NCI-H446 treated with DMSO at 0.1 percent for 48 hours (cell line): ENCODE data around the gene STK24.

Experiments
- DNase-seq: peaks from one replicate; lab custom pipeline; 2025; lab: John Stamatoyannopoulos, UW

The STK24 gene

DNA sequence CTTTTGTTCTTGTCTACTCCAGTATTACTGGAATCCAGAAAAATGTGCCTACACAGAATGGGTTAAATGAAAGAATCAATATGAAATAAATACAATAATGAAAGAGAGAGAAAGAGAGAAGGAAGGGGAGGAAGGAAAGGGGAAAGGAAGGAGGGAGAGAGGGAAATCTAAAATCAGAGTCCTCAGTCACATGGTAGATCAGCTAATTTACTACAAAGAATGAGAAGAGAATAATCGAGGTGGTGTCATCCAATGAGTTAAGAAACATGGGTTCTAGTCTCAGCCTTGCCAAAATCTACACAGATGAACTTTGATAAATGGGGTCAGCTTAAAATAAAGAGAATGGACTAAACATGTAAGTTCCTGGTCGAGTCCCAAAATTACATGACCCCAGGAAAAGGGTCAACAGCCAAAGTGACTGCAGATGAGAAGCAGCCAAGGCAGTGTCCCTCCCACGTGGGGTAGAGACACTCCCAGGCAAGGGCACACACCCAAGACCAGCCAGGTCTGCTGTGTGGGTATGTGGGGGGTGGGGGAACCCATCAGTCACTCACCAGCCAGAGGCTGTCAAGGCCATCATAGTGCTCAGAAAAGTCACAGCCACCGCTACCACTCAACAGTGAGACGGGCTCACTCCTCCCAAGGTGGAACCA is 103.6 kb downstream of the STK24 start:
- no peak for DNase-seq

DNA sequence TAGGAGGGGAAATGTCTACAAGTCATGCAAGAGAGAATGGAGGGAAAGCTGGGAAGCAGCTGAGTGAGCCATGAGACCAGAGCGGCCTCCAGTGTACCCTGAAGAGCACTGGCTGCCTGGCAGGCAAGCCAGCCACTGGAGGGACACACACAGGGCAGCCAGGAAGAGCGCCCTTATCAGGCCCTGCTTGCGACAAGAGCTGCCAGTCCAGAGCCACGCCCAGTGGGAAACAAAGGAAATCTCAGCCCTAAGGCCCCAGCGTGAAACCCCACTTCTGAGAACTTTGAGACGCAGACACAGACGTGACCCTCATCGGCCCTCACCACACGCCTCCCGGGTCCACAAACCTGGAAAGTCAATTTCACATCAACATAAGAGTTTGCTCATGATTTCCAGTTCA is 105.0 kb downstream of the STK24 start:
- no peak for DNase-seq

DNA sequence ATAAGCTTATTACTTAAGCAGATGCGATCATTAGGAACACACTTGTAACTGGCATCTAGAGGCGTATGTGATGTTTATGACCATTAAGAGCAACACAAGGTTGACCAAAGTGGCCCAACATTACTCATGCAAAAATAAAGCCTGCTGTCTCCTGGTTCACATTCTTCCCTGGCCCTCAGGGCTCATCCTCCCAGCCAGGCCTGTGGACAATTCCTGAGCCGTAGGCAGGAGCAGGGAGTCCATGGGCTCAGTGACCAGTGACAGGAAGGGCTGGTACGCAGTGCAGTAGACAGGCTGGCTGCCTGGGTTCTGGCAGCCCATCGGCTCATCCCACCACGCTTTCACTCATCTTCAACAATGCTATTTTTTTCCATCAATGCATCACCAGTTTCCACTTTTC is 106.0 kb downstream of the STK24 start:
- no peak for DNase-seq

DNA sequence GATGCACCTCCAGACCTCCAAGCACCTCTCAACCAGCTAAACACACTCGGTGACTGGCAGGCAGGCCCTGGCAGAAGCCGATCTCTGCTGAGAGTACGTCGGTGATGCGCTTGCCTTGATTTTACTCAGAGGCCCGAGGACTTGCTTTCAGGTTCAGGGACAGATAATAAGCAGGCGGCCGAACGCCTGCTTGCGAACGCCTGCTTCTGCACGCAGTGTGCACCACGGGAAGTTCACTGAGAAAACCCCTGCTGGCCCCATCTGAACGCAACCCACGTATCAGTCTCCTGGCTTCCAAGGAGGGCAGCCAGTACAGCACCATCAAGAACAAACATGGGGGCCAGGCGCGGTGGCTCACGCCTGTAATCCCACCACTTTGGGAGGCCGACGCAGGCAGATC is 108.0 kb downstream of the STK24 start:
- DNase-seq: no peak

GRCh38 chr13:98468361-98468760 is 108.5 kb downstream of the STK24 start:
- no peak for DNase-seq

GRCh38 chr13:98467263-98467985 is 109.5 kb downstream of the STK24 start:
- no peak for DNase-seq

GRCh38 chr13:98466634-98467236 is 110.2 kb downstream of the STK24 start:
- DNase-seq: no peak

DNA sequence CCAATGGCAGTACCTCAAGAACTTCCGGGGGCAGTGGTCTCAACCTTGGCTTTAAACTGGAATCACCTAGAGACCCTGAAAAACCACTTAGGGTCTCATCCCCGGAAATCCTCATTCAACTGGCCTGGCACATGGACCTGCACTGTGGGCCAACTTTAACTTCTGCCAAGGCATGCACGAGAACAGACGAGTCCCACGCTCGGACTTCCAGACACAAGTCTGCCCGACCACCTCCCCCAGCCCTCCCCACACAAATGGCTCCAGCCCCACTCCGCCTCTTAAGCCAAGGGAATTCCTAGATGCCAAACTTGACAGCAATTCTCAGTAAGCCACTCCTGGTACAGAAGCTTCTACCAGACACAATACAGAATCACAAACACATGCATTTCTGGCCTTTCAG is 114.0 kb downstream of the STK24 start:
- no peak for DNase-seq

- DNase-seq: no peak
Observed at GRCh38 chr13:98462241-98462882, 114.5 kb downstream of the STK24 start.

- DNase-seq: no peak
Observed at GRCh38 chr13:98461486-98462240, 115.2 kb downstream of the STK24 start.

DNA sequence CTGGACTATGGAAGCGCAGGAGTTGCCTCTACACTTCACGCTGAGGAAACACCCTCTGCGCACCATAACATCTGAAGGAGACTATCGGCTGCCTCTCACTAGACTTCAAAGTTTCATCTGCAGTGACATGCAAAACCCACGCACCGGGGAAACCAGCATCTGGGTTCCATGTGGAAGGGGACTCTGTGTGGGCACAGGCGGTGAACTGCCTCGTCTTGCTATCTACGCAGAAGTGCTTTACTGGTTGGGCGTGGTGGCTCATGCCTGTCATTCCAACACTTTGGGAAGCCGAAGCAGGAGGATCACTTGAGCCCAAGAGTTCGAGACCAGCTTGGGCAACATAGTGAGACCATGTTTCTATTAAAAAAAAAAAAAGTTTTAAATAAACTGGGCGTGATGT is 116.4 kb downstream of the STK24 start:
- no peak for DNase-seq

DNA sequence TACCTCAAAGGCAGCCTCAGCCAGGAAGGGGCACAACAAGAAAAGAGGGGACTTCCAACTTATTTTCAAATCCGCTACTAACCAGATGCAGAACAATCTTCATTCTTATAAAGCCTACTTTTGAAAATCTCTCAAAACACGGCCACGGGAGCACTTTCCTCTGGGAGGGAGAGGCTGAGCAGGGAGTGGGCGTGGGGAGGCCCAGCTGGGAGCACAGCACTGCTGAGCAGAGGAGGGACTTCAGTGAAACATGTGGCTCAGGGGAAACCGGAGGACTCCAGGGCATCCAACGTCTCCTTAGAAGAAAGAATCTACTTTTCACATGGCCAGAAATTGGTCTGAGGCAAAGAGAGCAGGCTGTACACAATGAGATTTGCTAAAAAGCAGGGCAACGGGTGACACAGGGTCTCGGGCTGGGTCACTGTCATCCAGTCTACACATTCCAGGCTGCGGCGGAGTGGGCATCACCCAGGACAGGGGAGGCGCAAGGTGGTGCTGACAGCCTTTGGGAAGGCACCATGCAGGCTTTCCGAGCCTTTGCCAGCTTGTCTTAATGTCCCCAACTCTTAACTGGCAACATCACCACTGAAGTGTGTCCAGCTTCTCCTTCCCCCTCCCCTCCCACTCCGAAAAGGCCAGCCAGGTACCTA is 117.1 kb downstream of the STK24 start:
- DNase-seq: no peak

DNA sequence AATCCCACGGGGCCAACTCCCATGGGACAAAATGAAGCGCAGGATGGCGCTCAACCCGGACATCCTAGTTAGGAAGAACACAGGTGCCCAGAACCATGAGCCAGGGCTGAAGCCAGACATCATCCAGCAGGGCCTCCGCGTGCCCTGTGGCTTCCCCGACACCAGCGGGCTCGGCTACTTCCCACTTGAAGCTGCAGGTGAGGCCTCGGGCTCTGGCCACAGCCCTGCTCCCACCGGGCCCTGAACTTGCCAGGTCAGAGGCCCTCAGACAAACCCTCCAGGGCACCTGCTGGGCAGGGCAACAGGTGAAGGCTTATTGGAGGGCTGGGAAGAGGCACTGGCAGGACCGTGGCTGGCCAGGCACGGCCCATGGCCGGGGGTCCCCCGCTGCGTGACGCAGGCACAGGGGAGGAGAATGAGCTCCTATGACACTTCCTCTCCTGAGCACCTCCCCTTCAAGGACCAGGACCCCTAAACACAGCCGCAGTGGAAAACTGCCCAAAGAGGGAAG is 117.7 kb downstream of the STK24 start:
- no peak for DNase-seq

- no peak for DNase-seq
Observed at GRCh38 chr13:98458431-98458830, 118.5 kb downstream of the STK24 start.

DNA sequence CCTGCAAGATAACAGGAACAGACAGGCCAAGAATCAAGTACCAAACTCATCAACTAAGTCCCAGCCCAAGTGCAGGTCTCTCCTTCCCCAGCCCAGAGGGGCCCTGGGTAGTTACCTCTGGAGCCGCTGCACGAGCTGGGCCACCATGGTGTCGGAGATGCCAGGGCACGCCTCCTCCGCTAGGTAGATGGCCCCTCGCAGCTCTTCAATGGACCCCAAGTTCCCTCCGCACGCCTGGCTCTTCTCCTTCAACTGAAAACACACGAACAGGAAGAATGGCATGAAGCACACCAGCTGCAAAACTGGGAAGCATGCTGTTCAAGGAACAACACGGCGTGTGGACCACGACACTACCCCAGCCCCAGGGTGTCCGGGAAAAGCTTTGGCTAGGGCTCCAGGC is 119.9 kb downstream of the STK24 start:
- no peak for DNase-seq

GRCh38 chr13:98456413-98456845 is 120.5 kb downstream of the STK24 start:
- DNase-seq: no peak

GRCh38 chr13:98454389-98454881 is 122.5 kb downstream of the STK24 start:
- DNase-seq: peak; percentile 47

GRCh38 chr13:98452851-98453843 is 123.8 kb downstream of the STK24 start:
- no peak for DNase-seq

GRCh38 chr13:98451676-98452470 is 125.0 kb downstream of the STK24 start:
- DNase-seq: peak; percentile 65
